GM18951 (cell line): Measurements from ENCODE around the gene SOD1.

Source experiments
- POLR2A ChIP-seq: IDR thresholded peaks from 4 replicates; pipeline ENCODE4 v1.6.1; 2011; ENCODE audit warnings: mild to moderate bottlenecking; ENCODE audit not compliant: insufficient read length, insufficient read depth; ENCODE audit errors: extremely low read depth
- in situ Hi-C: fragments of 300-500 bp; cut with MboI; formaldehyde crosslinking; loops from one replicate; pipeline ENCODE4 v1.12.0; 2022; ENCODE audit warnings: low sequenced_read_pairs, mixed read lengths, inconsistent platforms; ENCODE audit not compliant: unreplicated experiment

The SOD1 gene

DNA sequence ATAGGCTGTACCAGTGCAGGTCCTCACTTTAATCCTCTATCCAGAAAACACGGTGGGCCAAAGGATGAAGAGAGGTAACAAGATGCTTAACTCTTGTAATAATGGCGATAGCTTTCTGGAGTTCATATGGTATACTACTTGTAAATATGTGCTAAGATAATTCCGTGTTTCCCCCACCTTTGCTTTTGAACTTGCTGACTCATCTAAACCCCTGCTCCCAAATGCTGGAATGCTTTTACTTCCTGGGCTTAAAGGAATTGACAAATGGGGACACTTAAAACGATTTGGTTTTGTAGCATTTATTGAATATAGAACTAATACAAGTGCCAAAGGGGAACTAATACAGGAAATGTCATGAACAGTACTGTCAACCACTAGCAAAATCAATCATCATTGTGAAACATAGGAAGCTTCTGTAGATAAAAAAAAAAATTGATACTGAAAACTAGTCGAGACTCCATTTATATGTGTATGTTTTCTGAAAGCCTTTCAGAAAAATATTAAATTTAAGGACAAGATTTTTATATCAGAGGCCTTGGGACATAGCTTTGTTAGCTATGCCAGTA, 7.0 kb downstream of the SOD1 start:
- TF ChIP-seq POLR2A, result no peak
- in situ Hi-C loops, result no loop called here

DNA sequence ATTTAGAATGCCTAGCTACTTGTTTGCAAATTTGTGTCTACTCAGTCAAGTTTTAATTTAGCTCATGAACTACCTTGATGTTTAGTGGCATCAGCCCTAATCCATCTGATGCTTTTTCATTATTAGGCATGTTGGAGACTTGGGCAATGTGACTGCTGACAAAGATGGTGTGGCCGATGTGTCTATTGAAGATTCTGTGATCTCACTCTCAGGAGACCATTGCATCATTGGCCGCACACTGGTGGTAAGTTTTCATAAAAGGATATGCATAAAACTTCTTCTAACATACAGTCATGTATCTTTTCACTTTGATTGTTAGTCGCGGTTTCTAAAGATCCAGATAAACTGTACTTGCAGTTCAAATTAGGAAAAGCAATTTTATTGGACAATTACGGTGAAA, 7.6 kb downstream of the SOD1 start:
- in situ Hi-C loops, result no loop called here

DNA sequence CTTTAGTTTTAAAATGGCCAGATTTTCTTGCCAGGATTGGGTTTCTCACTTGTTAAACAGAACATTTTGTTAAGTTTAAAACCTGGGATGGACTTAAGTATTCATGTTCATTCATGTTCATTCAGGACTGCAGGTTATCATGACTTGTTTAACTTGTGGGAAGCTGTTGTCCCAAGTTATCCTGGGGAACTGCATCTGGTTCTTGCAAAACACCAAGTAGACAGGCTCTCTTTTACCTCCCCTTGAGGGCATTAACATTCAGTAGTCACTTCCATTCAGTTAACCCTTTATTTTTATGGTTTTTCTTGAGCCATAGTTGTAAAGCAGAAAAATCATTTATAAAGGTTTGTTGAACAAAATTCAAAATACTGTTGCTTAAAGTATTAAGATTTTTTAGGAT, 8.1 kb downstream of the SOD1 start:
- in situ Hi-C loops, result no loop called here
- no peak for TF ChIP-seq POLR2A

More for the DNA sequence above, 7.6 kb downstream of the SOD1 start:
- TF ChIP-seq POLR2A, result no peak

DNA sequence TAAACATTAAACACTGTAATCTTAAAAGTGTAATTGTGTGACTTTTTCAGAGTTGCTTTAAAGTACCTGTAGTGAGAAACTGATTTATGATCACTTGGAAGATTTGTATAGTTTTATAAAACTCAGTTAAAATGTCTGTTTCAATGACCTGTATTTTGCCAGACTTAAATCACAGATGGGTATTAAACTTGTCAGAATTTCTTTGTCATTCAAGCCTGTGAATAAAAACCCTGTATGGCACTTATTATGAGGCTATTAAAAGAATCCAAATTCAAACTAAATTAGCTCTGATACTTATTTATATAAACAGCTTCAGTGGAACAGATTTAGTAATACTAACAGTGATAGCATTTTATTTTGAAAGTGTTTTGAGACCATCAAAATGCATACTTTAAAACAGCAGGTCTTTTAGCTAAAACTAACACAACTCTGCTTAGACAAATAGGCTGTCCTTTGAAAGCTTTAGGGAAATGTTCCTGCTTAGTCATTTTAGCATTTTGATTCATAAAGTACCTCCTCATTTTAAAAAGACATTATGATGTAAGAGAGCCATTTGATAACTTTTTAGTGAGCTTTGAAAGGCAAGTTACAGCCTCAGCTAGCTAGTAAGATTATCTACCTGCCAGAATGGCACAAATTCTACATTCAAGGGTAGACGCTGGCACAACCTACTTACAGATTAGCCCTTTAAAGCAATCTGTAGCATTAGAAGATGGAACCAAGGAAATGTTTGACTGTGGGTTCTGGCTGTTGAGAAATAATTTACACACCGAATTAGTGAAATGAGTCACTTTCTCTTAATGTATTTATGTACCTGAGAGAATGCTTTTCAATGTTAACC, 9.4 kb downstream of the SOD1 start:
- no peak for TF ChIP-seq POLR2A
- in situ Hi-C loops, result no loop called here

DNA sequence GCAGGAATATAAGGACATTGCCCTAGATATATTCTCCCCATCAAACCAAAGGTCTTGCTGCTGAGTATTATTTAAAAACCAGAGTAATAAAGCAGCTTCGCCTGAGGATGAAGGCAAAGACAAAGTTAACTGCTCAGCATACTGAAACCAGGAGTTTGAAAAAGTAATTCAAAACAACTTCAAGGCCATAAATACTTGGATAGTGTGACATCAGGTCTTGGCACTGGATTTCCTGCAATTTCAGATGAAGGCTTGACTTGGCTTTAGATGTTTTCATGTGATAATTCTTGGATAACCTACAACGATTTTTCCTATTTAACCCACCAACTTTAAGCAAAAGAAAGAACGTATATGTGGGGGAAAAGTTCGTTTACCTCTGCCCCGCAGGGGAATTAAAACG, 10.6 kb downstream of the SOD1 start:
- TF ChIP-seq POLR2A, result no peak
- in situ Hi-C loops, result no loop called here

DNA sequence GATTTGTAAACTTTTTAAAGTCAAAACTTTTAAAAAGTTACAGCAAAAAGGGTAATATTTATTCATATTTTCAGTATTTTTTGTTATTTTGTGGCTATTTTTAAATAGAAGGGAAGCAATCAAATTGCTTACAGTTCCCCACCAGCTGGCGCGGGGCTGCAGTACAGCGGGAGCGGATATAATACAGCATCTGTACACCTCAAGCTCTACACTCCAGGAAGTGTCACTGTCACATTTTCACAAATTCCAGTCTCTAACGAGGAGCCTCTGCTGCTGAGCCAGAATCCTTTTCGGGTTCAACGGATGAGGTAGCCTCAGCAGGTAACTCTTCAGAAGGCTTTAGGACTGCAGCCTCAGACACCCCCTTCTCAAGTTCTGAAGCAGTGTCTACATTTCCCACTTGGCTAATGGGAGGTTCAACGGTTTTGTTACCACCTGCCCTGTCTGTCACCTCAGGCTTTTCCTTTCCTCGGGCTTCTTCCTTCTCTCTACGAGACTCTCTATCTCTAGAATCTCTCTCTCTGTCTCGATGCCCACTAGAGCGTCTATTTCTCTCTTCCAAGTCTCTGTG, 11.7 kb downstream of the SOD1 start:
- TF ChIP-seq POLR2A, result no peak
- in situ Hi-C loops, result no loop called here

DNA sequence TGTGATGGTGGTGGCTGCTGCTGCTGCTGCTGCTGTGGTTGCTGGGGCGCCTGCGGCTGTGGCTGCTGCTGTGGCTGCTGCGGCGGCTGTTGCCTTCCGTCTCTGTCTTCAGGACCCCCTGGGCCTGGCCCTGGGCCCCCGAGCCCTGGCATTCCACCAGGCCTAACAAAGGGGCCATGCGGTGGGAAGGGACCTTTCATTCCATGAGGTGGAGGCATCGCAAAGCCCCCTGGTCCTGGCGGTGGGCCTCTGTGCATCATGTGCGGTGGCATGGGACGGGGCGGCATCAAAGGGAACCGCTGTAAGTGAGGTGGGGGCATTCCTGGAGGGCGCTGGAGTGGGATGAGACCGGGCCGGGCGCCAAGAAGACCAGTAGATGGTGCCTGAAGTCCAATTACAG, 12.4 kb downstream of the SOD1 start:
- TF ChIP-seq POLR2A, result no peak
- in situ Hi-C loops, result no loop called here

DNA sequence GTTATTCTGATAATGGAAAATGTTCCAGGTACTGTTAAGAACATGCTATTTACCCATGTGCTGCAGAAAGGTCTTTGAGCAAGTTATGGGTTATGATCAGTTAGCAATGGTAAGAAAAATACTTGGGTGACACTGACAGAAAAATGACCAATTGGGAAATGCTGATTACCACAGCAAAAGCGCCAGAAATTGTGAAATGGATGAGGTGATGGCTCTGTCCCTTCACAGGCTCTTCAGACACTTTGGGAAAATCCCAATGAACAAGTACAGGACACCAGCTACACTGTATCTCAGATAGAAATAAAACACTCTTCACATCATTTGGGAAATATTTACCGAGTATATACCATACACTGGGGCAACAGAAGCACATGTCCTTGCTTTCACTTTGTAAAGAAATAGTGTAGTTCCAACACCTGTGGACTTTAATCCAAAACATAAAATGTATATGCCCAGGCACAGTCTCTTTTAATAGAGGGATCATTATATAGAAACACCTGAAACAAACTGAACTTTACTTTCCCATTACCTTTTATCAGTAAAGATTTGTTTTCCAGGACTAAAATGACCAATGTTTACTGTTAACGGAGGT, 13.9 kb downstream of the SOD1 start:
- no peak for TF ChIP-seq POLR2A
- in situ Hi-C loops, result no loop called here

DNA sequence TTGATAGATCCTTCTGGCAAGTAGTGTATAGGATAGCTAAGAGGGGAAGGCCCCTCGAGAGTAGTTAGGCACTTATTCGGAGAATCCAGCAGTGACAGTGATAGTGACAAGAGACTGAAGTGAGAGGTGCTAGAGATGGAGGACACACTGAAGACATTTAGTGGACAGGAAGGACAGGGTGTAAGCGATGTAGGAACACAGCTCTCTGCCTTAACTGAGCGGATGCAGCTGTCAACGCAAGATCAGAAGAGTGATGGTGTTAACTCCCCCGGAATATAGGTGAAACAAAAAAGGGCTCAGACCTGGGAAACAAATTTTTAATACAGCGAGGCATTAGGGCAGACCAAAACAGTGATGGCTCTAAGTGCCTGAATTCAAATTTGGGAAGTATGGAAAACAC, 15.8 kb downstream of the SOD1 start:
- TF ChIP-seq POLR2A, result no peak
- in situ Hi-C loops, result no loop called here

DNA sequence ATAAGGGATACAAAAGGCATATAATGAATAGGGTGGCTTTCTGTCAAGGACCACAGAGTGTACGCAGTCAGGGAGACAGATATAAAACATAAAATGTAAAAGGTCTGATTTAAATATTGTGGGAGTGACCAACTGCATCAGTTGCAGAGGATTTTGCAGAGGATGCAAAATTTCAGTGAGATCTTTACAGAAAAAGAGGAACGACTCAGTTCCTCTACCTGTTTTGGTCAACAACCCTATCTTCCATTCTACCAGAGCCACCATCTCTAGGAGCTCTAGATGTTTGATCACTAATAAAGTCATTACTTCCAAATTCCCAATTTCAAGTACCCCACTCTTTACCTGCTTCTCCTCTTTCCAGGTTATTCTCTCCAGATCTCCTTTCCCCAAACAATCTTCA, 16.5 kb downstream of the SOD1 start:
- in situ Hi-C loops, result no loop called here
- no peak for TF ChIP-seq POLR2A

DNA sequence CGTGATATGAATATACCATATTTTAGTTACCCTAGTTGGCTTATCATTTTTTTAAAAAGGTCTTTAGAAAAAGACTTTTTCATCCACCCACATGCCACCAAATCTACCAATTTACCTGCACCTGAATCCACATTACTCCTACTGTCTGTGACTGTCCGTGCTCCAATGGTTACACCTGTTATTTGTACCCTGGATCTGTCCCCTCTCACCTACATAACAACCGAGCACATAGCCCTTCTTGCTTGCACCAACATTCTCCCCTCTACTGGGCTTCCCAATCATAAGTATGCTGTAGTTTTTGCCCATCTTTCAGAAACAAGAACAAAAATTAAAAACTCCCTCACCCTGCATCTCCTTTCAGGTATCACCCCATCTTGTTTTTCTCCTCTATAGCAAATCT, 17.6 kb downstream of the SOD1 start:
- no peak for TF ChIP-seq POLR2A
- in situ Hi-C loops, result no loop called here

DNA sequence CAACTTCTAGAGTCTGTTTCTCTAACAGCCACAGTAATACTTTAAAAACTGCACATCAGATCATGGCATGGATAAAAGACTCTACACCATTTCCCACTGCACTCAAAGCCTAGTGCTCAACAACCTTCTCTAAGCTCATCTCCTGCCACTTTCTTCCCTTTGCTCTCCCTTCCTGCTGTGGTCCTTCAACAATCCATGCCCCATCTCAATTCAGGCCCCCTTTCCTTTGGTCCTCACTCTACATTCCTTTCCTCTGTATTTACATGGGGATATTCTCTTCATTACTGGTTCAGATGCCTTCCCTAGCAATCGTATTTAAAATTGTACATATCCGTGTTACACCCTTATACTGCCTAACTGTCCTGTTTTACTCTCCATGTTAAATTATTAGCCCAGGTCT, 19.0 kb downstream of the SOD1 start:
- in situ Hi-C loops, result no loop called here
- TF ChIP-seq POLR2A, result no peak

DNA sequence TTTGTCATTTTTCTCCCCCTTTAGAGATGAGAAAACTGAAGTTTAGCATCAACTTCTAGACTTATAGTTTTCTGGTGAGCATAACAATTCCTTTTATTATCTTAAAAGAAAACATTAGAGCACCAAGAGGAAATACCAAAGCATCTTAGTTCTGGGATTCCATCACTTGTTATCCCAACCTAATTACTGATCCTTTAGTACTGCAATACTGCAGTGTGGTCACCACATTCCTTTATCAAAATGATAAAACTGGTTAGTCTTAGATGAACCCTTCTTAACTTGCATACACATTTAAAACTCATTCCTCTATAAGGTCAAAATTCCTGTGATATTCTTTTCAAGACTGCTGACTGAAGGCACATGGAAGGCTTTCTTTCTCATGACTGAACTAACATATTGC, 23.1 kb downstream of the SOD1 start:
- no peak for TF ChIP-seq POLR2A
- in situ Hi-C loops, result no loop called here

DNA sequence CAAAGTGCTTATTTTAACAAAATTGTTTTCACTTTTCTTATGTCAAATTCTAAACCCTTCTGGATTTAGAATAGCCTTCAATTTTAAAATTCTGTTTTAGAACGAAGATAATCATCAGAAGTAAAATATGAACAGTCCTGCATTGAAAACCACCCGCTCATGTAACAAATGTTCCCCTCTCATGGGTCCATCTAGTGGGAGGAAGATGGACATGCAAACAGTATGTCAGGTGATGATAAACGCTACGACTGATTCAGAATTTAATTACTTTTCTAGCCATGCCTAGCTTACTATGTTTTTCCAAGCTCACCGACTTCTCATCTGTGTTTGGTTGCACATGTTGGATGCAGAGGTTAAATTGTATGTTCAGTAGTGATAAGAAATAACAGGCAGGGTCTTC, 23.5 kb downstream of the SOD1 start:
- no peak for TF ChIP-seq POLR2A
- in situ Hi-C loops, result no loop called here

DNA sequence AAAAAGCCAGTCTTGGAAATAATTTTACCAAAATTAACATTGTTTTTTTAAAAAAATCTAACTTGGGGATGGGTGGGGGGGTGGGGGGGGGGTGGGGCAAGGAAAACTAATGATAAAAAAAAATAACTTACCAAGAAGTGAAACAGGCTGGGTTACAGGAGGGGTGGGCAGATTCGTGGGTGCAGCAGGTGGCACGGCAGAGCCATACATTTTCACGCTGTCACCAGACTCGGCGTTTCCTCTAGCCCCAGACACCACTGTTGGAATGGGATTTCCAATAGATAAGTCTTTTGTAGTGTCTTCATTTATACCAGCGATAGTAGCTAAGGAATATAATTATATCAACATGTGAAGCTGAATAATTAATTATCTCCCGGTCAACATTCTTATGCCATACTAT, 25.4 kb downstream of the SOD1 start:
- TF ChIP-seq POLR2A, result no peak
- in situ Hi-C loops, result no loop called here
